H9 (cell line): ENCODE data around the gene DNAJB6. TPM values are rescaled to one million over a fixed set of nuclear protein-coding genes. Genes with fewer than 3 reads are reported as not detected.

Experiments
- DNase-seq: peaks from one replicate; pipeline ENCODE4 v3.0.0-alpha.2; 2017
- H2AFZ ChIP-seq: one replicate; pipeline ENCODE4 v1.6.1; 2013; ENCODE audit warnings: mild to moderate bottlenecking, low read length, control low read depth, moderate library complexity
- H2AK5ac ChIP-seq: 2 replicates; pipeline ENCODE4 v1.6.1; 2013; ENCODE audit warnings: low read length, control low read depth, mixed read lengths; ENCODE audit not compliant: insufficient read length
- H2BK120ac ChIP-seq: one replicate; pipeline ENCODE4 v1.6.1; 2013; ENCODE audit warnings: low read depth, mild to moderate bottlenecking, low read length, control low read depth, inconsistent platforms; ENCODE audit not compliant: poor library complexity, severe bottlenecking
- H2BK12ac ChIP-seq: 2 replicates; pipeline ENCODE4 v1.6.1; 2013; ENCODE audit warnings: low read length, control low read depth, mixed read lengths, low read depth; ENCODE audit not compliant: insufficient read length
- H2BK15ac ChIP-seq: 2 replicates; pipeline ENCODE4 v1.6.1; 2013; ENCODE audit warnings: low read depth, low read length, control low read depth
- H2BK20ac ChIP-seq: one replicate; pipeline ENCODE4 v1.6.1; 2013; ENCODE audit warnings: low read depth, mild to moderate bottlenecking, low read length, control low read depth, inconsistent platforms; ENCODE audit not compliant: poor library complexity, severe bottlenecking
- H2BK5ac ChIP-seq: 2 replicates; pipeline ENCODE4 v1.6.1; 2013; ENCODE audit warnings: low read length, control low read depth, mixed read lengths; ENCODE audit not compliant: insufficient read length
- H3K14ac ChIP-seq: 2 replicates; pipeline ENCODE4 v1.6.1; 2013; ENCODE audit warnings: low read length, control low read depth; ENCODE audit not compliant: insufficient read depth
- H3K18ac ChIP-seq: 2 replicates; pipeline ENCODE4 v1.6.1; 2013; ENCODE audit warnings: low read depth, mild to moderate bottlenecking, mixed read lengths, low read length, control low read depth; ENCODE audit not compliant: insufficient read length
- H3K23ac ChIP-seq: 2 replicates; pipeline ENCODE4 v1.6.1; 2013; ENCODE audit warnings: low read length, control low read depth, mixed read lengths, low read depth; ENCODE audit not compliant: insufficient read length
- H3K23me2 ChIP-seq: 2 replicates; pipeline ENCODE4 v1.6.1; 2013; ENCODE audit warnings: low read depth, mild to moderate bottlenecking, mixed read lengths, low read length, control low read depth; ENCODE audit not compliant: insufficient read length, poor library complexity, severe bottlenecking
- H3K27ac ChIP-seq: 2 replicates; pipeline ENCODE4 v1.5.1; 2013; ENCODE audit warnings: low read length, control low read depth, mixed read lengths, low read depth; ENCODE audit not compliant: insufficient read length
- H3K27me3 ChIP-seq: 2 replicates; pipeline ENCODE4 v1.6.1; 2013; ENCODE audit warnings: low read length, control low read depth, inconsistent platforms; ENCODE audit not compliant: insufficient read depth
- H3K4ac ChIP-seq: 2 replicates; pipeline ENCODE4 v1.6.1; 2013; ENCODE audit warnings: low read depth, mild to moderate bottlenecking, control low read depth, inconsistent platforms, low read length, moderate library complexity
- H3K4me1 ChIP-seq: 2 replicates; pipeline ENCODE4 v1.6.1; 2013; ENCODE audit warnings: low read length, control low read depth, inconsistent platforms; ENCODE audit not compliant: insufficient read depth
- H3K4me2 ChIP-seq: 2 replicates; pipeline ENCODE4 v1.6.1; 2013; ENCODE audit warnings: low read length, control low read depth, mixed read lengths; ENCODE audit not compliant: insufficient read length, insufficient read depth
- H3K56ac ChIP-seq: 2 replicates; pipeline ENCODE4 v1.6.1; 2013; ENCODE audit warnings: low read depth, mild to moderate bottlenecking, mixed read lengths, low read length, control low read depth; ENCODE audit not compliant: insufficient read length
- H3K79me1 ChIP-seq: 2 replicates; pipeline ENCODE4 v1.6.1; 2013; ENCODE audit warnings: low read depth, mild to moderate bottlenecking, moderate library complexity, low read length, control low read depth, inconsistent platforms; ENCODE audit not compliant: insufficient read depth, poor library complexity, severe bottlenecking
- H3K79me2 ChIP-seq: 2 replicates; pipeline ENCODE4 v1.6.1; 2013; ENCODE audit warnings: low read length, control low read depth, inconsistent platforms; ENCODE audit not compliant: insufficient read depth
- H3K9ac ChIP-seq: 2 replicates; pipeline ENCODE4 v1.6.1; 2013; ENCODE audit warnings: low read length, control low read depth, mixed read lengths; ENCODE audit not compliant: insufficient read length; ENCODE audit errors: extremely low read depth
- H3K9me3 ChIP-seq: one replicate; pipeline ENCODE4 v1.6.1; 2013; ENCODE audit warnings: low read depth, low read length, inconsistent platforms; ENCODE audit not compliant: control insufficient read depth
- H3T11ph ChIP-seq: one replicate; pipeline ENCODE4 v1.6.1; 2013; ENCODE audit warnings: mild to moderate bottlenecking, low read length, control low read depth, inconsistent platforms
- H4K20me1 ChIP-seq: one replicate; pipeline ENCODE4 v1.6.1; 2013; ENCODE audit not compliant: control insufficient read depth, insufficient read length, insufficient read depth
- H4K5ac ChIP-seq: 2 replicates; pipeline ENCODE4 v1.6.1; 2013; ENCODE audit warnings: low read depth, mild to moderate bottlenecking, mixed read lengths, low read length, control low read depth; ENCODE audit not compliant: insufficient read length
- H4K8ac ChIP-seq: replicated peaks from 2 replicates; pipeline ENCODE4 v1.6.1; 2013; ENCODE audit warnings: low read length, control low read depth, mixed read lengths, low read depth; ENCODE audit not compliant: insufficient read length
- H4K91ac ChIP-seq: 2 replicates; pipeline ENCODE4 v1.6.1; 2013; ENCODE audit warnings: low read depth, mild to moderate bottlenecking, moderate library complexity, mixed read lengths, low read length, control low read depth; ENCODE audit not compliant: insufficient read length
- H3K27ac Mint-ChIP-seq, 3 experiments: 2 replicates in 2 of 3; 3 replicates in 1 of 3; pipeline ENCODE4 v1.8.0; 2020 to 2021; ENCODE audit warnings: mixed read lengths in 3 of 3, mild to moderate bottlenecking in 1 of 3, moderate library complexity in 1 of 3
- H3K27me3 Mint-ChIP-seq: 2 replicates; pipeline ENCODE4 v1.8.0; 2021; ENCODE audit warnings: low read depth, mild to moderate bottlenecking, moderate library complexity, mixed read lengths
- H3K36me3 Mint-ChIP-seq, 3 experiments: 2 replicates in 2 of 3; 3 replicates in 1 of 3; pipeline ENCODE4 v1.8.0; 2020 to 2021; ENCODE audit warnings: low read depth in 3 of 3, mixed read lengths in 3 of 3; ENCODE audit not compliant: insufficient read depth in 1 of 3
- H3K4me1 Mint-ChIP-seq, 2 experiments: 2 replicates each; pipeline ENCODE4 v1.8.0; 2020; ENCODE audit warnings: mixed read lengths in 2 of 2
- H3K4me3 Mint-ChIP-seq, 2 experiments: 2 replicates in 1 of 2; 3 replicates in 1 of 2; pipeline ENCODE4 v1.8.0; 2020 to 2021; ENCODE audit warnings: mild to moderate bottlenecking in 2 of 2, mixed read lengths in 2 of 2, moderate library complexity in 1 of 2
- H3K9me3 Mint-ChIP-seq, 2 experiments: 2 replicates in 1 of 2; 3 replicates in 1 of 2; pipeline ENCODE4 v1.8.0; 2020; ENCODE audit warnings: mild to moderate bottlenecking in 2 of 2, mixed read lengths in 2 of 2, moderate library complexity in 1 of 2
- CTCF ChIP-seq: fragments of 200-600 bp; sonication (generic); conservative IDR thresholded peaks from 3 replicates; pipeline ENCODE4 v1.8.0; 2021; ENCODE audit warnings: antibody characterized with exemption, mild to moderate bottlenecking
- whole genome bisulfite sequencing: extraction: QIAGEN DNeasy Blood & Tissue Kit; methylation state at CpG from one replicate; pipeline ENCODE4 v1.1.7; 2013; ENCODE audit warnings: missing lambda C conversion rate, low lambda C conversion rate, mixed read lengths; ENCODE audit not compliant: insufficient read length; ENCODE audit errors: extremely low coverage; 5-methylcytosine and 5-hydroxymethylcytosine counted together
- total RNA-seq: library from RNA; stranded (reverse); gene quantifications from 2 replicates; pipeline ENCODE4 v1.2.1, GENCODE V29; 2021

The DNAJB6 gene
- total RNA-seq, 1 experiment from 2014 or later: 215 TPM

- no peaks in the 10 kb centered on the region for H3K27me3 ChIP-seq
- H3T11ph ChIP-seq: no peak overlapping the region
- TF ChIP-seq CTCF: no peak
- H3K4ac ChIP-seq: no peak overlapping the region
- H3K18ac ChIP-seq: no peak overlapping the region
- Mint-ChIP-seq H3K4me3 (no peak overlapping the region), H3K4me1 (peaks cover 38 to 53% of the 10 kb centered on the region in 2 experiments), H3K9me3 (no peaks in the 10 kb centered on the region; a peak in 1 of 5 replicates), H3K27me3 (peaks cover 90% of the 10 kb centered on the region), H3K36me3 (no peaks in the 10 kb centered on the region), H3K27ac (no peak overlapping the region)
- no peak for DNase-seq
- H4K5ac ChIP-seq: no peak overlapping the region
- no peak overlapping the region for H2BK15ac ChIP-seq
- no peaks in the 10 kb centered on the region for H3K4me1 ChIP-seq
- no peak overlapping the region for H2AK5ac ChIP-seq
- no peak overlapping the region for H4K91ac ChIP-seq
- H3K79me2 ChIP-seq: no peaks in the 10 kb centered on the region
- no peaks in the 10 kb centered on the region for H4K20me1 ChIP-seq
- no peak overlapping the region for H3K23ac ChIP-seq
- no peaks in the 10 kb centered on the region for H3K9me3 ChIP-seq
- no peak overlapping the region for H3K27ac ChIP-seq
- 100% methylated on average over 1 of the region's 12 CpGs for WGBS
- no peak overlapping the region for H3K9ac ChIP-seq
- no peak overlapping the region for H3K56ac ChIP-seq
- no peak overlapping the region for H4K8ac ChIP-seq
- H3K79me1 ChIP-seq: no peaks in the 10 kb centered on the region
- H3K14ac ChIP-seq: no peak overlapping the region
- H2AFZ ChIP-seq: no peak overlapping the region
- H2BK120ac ChIP-seq: no peak overlapping the region
- no peak overlapping the region for H2BK20ac ChIP-seq
- no peak overlapping the region for H3K4me2 ChIP-seq
- no peak overlapping the region for H2BK12ac ChIP-seq
- H3K23me2 ChIP-seq: no peaks in the 10 kb centered on the region
- no peak overlapping the region for H2BK5ac ChIP-seq
Measured at GRCh38 chr7:157463245-157463644, 126.4 kb downstream of the DNAJB6 start.
